Loucy (cell line): Measurements from ENCODE around the gene NAGS.

Experiments used
- CTCF ChIP-seq: fragments of 200-600 bp; sonication (generic); conservative IDR thresholded peaks from 2 replicates; pipeline ENCODE4 v1.5.1; 2014; ENCODE audit warnings: mild to moderate bottlenecking, antibody characterized with exemption, low read length
- EZH2phosphoT487 ChIP-seq: fragments of 200-600 bp; IDR thresholded peaks from 2 replicates; pipeline ENCODE4 v1.6.1; 2018; ENCODE audit warnings: antibody characterized with exemption, mild to moderate bottlenecking, moderate library complexity, borderline replicate concordance

GRCh38 chr17:44012391-44012790 is 8.0 kb downstream of the NAGS start:
- TF ChIP-seq CTCF (no peak), EZH2phosphoT487 (no peak)
